SK-N-SH (cell line): Measurements from ENCODE around the gene NANOS3. TPM values are rescaled to one million over a fixed set of nuclear protein-coding genes. Genes with fewer than 3 reads are reported as not detected.

Experiments used
- CTCF ChIA-PET: fragments of 300-600, 350-600 bp; formaldehyde crosslinking; extraction: SDS; loops from one replicate; lab custom pipeline; 2021; lab: Yijun Ruan, JAX
- POLR2A ChIA-PET: fragments of 350-600 bp; sonication (Branson Sonifier 250); formaldehyde crosslinking; extraction: SDS; loops from one replicate; lab custom pipeline; 2020; ENCODE audit warnings: antibody characterized with exemption, inconsistent platforms; lab: Yijun Ruan, JAX
- DNase-seq: peaks from one replicate; pipeline ENCODE4 v3.0.0; 2012
- H2AFZ ChIP-seq: fragments of 200-600 bp; sonication (generic); 2 replicates; pipeline ENCODE4 v1.8.1; 2016; ENCODE audit warnings: antibody characterized with exemption, mild to moderate bottlenecking, low read depth
- H3F3A ChIP-seq: fragments of 200-600 bp; sonication (generic); replicated peaks from 2 replicates; pipeline ENCODE3; 2016; ENCODE audit warnings: antibody characterized with exemption, mild to moderate bottlenecking; ENCODE audit not compliant: insufficient read depth
- H3K27ac ChIP-seq, 2 experiments: fragments of 200-500 bp in 1 of 2; fragments of 200-600 bp in 1 of 2; sonication (Bioruptor generic) in 1 of 2; sonication (generic), shearing (Covaris generic) in 1 of 2; 2 replicates each; pipeline versions ENCODE4 v1.5.1 to v1.6.1; 2014 to 2016; ENCODE audit warnings: low read depth in 2 of 2, inconsistent platforms in 1 of 2, low read length in 1 of 2, mild to moderate bottlenecking in 1 of 2, mixed read lengths in 1 of 2
- H3K27me3 ChIP-seq: fragments of 200-600 bp; sonication (generic), shearing (Covaris generic); 2 replicates; pipeline ENCODE4 v1.6.1; 2016; ENCODE audit warnings: mixed run types; ENCODE audit not compliant: insufficient read depth
- H3K36me3 ChIP-seq, 2 experiments: fragments of 200-500 bp in 1 of 2; fragments of 200-600 bp in 1 of 2; sonication (Bioruptor generic) in 1 of 2; sonication (generic) in 1 of 2; replicated peaks in 1 of 2; 2 replicates each; pipeline versions ENCODE3 to v1.5.1; 2014 to 2016; ENCODE audit warnings: low read length in 1 of 2, mild to moderate bottlenecking in 1 of 2; ENCODE audit not compliant: insufficient read depth in 2 of 2, control insufficient read depth in 1 of 2
- H3K4me1 ChIP-seq, 2 experiments: fragments of 200-500 bp in 1 of 2; fragments of 200-600 bp in 1 of 2; sonication (Bioruptor generic) in 1 of 2; sonication (generic), shearing (Covaris generic) in 1 of 2; 2 replicates each; pipeline versions ENCODE4 v1.5.1 to v1.6.1; 2014 to 2016; ENCODE audit warnings: low read depth in 1 of 2, low read length in 1 of 2, mixed run types in 1 of 2; ENCODE audit not compliant: insufficient read depth in 2 of 2, control insufficient read depth in 1 of 2
- H3K4me2 ChIP-seq: fragments of 200-600 bp; sonication (generic), shearing (Covaris generic); 2 replicates; pipeline ENCODE4 v1.6.1; 2017; ENCODE audit warnings: mixed run types
- H3K4me3 ChIP-seq, 2 experiments: fragments of 200-500 bp in 1 of 2; fragments of 200-600 bp in 1 of 2; sonication (Bioruptor generic) in 1 of 2; sonication (generic), shearing (Covaris generic) in 1 of 2; 2 replicates each; pipeline versions ENCODE4 v1.5.1 to v1.8.1; 2014 to 2016; ENCODE audit warnings: low read depth in 2 of 2, inconsistent platforms in 1 of 2, low read length in 1 of 2, mild to moderate bottlenecking in 1 of 2, mixed read lengths in 1 of 2, moderate library complexity in 1 of 2
- H3K79me2 ChIP-seq: fragments of 200-600 bp; sonication (generic); 2 replicates; pipeline ENCODE4 v1.8.1; 2017; ENCODE audit warnings: mild to moderate bottlenecking; ENCODE audit not compliant: insufficient read depth
- H3K9ac ChIP-seq: fragments of 200-600 bp; sonication (generic); 2 replicates; pipeline ENCODE4 v1.6.1; 2017; ENCODE audit warnings: mixed run types
- H3K9me2 ChIP-seq: fragments of 200-600 bp; sonication (generic); 2 replicates; pipeline ENCODE4 v1.6.1; 2017; ENCODE audit warnings: mixed run types
- H3K9me3 ChIP-seq: fragments of 200-600 bp; sonication (generic); 2 replicates; pipeline ENCODE4 v1.6.1; 2017; ENCODE audit warnings: mixed run types, mild to moderate bottlenecking, moderate library complexity
- H4K20me1 ChIP-seq: fragments of 200-600 bp; sonication (generic); 2 replicates; pipeline ENCODE4 v1.6.1; 2017; ENCODE audit warnings: mild to moderate bottlenecking, mixed run types; ENCODE audit not compliant: insufficient read depth
- ELF1 ChIP-seq: IDR thresholded peaks from 2 replicates; pipeline ENCODE4 v1.4.0; 2012
- EP300 ChIP-seq, 2 experiments: IDR thresholded peaks; 2 replicates each; pipeline versions ENCODE4 v1.4.0 to v1.6.1; 2012; ENCODE audit warnings: borderline replicate concordance in 1 of 2, low read depth in 1 of 2, low read length in 1 of 2
- EZH2phosphoT487 ChIP-seq: fragments of 200-600 bp; sonication (generic); IDR thresholded peaks from 2 replicates; pipeline ENCODE4 v1.6.1; 2017; ENCODE audit warnings: low read depth, mixed run types, mild to moderate bottlenecking, antibody characterized with exemption, moderate library complexity, borderline replicate concordance
- FOXJ3 ChIP-seq: sonication (generic); formaldehyde crosslinking; IDR thresholded peaks from 2 replicates; pipeline ENCODE4 v1.5.1; 2020; ENCODE audit warnings: mild to moderate bottlenecking, missing genetic modification reagents
- GATA2 ChIP-seq: sonication (generic); formaldehyde crosslinking; IDR thresholded peaks from 2 replicates; pipeline ENCODE4 v1.5.0; 2020; ENCODE audit warnings: mild to moderate bottlenecking, missing genetic modification reagents
- JUND ChIP-seq: IDR thresholded peaks from 2 replicates; pipeline ENCODE4 v1.4.0; 2012
- MEF2A ChIP-seq: IDR thresholded peaks from 2 replicates; pipeline ENCODE4 v1.4.0; 2012; ENCODE audit warnings: low read depth, borderline replicate concordance
- NFIC ChIP-seq: IDR thresholded peaks from 2 replicates; pipeline ENCODE4 v1.4.0; 2012; ENCODE audit warnings: borderline replicate concordance
- NRF1 ChIP-seq: IDR thresholded peaks from 2 replicates; pipeline ENCODE4 v1.6.1; 2012; ENCODE audit warnings: low read depth, mild to moderate bottlenecking, low read length
- PBX3 ChIP-seq: IDR thresholded peaks from 2 replicates; pipeline ENCODE4; 2012
- POLR2AphosphoS5 ChIP-seq: IDR thresholded peaks from 2 replicates; pipeline ENCODE4 v1.6.1; 2012; ENCODE audit warnings: low read depth, low read length
- RAD21 ChIP-seq: IDR thresholded peaks from 2 replicates; pipeline ENCODE4 v1.6.1; 2012; ENCODE audit warnings: mild to moderate bottlenecking, low read length
- REST ChIP-seq: IDR thresholded peaks from 2 replicates; pipeline ENCODE4 v1.6.1; 2012; ENCODE audit warnings: mild to moderate bottlenecking, low read depth, low read length, moderate library complexity
- RFX5 ChIP-seq: IDR thresholded peaks from 2 replicates; pipeline ENCODE4 v1.6.1; 2012; ENCODE audit warnings: mild to moderate bottlenecking, improper control_type of control experiment, low read length
- RXRA ChIP-seq: IDR thresholded peaks from 2 replicates; pipeline ENCODE4 v1.4.0; 2012; ENCODE audit warnings: low read depth, mild to moderate bottlenecking, borderline replicate concordance
- SIN3A ChIP-seq: IDR thresholded peaks from 2 replicates; pipeline ENCODE4 v1.6.1; 2012; ENCODE audit warnings: low read depth, mild to moderate bottlenecking, low read length, moderate library complexity, borderline replicate concordance
- TCF12 ChIP-seq: IDR thresholded peaks from 2 replicates; pipeline ENCODE4 v1.4.0; 2012
- USF1 ChIP-seq: IDR thresholded peaks from 2 replicates; pipeline ENCODE4 v1.4.0; 2012; ENCODE audit warnings: low read depth, borderline replicate concordance
- ZBTB33 ChIP-seq: IDR thresholded peaks from 2 replicates; pipeline ENCODE4 v1.4.0; 2012; ENCODE audit warnings: low read depth, borderline replicate concordance
- WGBS: methylation state at CpG from one replicate; pipeline ENCODE4 v1.1.6; 2017; ENCODE audit warnings: low lambda C conversion rate; 5-methylcytosine and 5-hydroxymethylcytosine counted together
- polyA plus RNA-seq, 3 experiments: library from polyadenylated mRNA; depleted of rRNA; stranded (reverse); fragments of >200 nt; gene quantifications; 2 replicates each; pipeline ENCODE4 v1.2.3, GENCODE V29; 2012

The NANOS3 gene
- polyA plus RNA-seq, 1 of the 3 experiments (the other 2 are of a cell fraction): 0.53 TPM

DNA sequence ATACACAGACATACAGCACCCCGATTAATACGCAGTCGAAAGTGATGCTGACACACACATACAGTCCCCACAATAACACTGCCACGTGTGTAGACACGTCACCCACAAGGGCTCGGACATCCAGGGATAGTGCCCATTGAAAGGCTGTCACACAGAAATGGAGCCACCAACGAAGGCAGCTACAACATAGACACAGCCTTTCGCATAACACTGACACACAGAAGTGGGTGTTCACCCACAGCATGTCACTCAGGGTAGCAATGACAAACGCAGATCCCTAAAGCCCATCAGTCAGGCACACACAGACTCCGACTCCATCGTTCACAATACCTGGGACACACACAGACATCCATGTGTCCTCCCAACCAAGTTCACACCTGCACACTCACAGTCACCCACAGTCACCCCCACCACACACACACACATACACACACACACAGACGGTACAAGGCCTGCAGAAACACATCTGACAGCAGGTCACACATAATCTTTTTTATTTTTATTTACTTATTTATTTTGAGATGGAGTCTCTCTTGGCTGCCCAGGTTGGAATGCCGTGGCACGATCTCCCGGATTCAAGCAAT, 10.4 kb upstream of the NANOS3 start:
- H4K20me1 ChIP-seq: no peaks in the 10 kb centered on the region
- peak overlapping the region; percentile 59; the same call in 1 of the 2 replicates for H2AFZ ChIP-seq
- peaks cover 19% of the 10 kb centered on the region; the same call in 1 of the 2 replicates for H3K79me2 ChIP-seq
- H3K4me2 ChIP-seq: peak overlapping the region; percentile 87
- DNase-seq: no peak
- no peaks in the 10 kb centered on the region for H3K9me3 ChIP-seq
- H3K36me3 ChIP-seq: no peaks in the 10 kb centered on the region
- H3K4me3 ChIP-seq: peak overlapping the region; percentile 59 to 70
- no peaks in the 10 kb centered on the region for H3K9me2 ChIP-seq
- ChIA-PET CTCF (interaction anchor here (0.8 to 5.7 kb wide), 7 partner anchors 11 to 482 kb away, joined by 3 to 61 read pairs (median 3); no protein-coding TSS in a partner anchor), POLR2A (interaction anchor here (0.9 to 1.7 kb wide), 4 partner anchors 19 to 215 kb away, joined by 3 to 4 read pairs (median 4); no protein-coding TSS in a partner anchor)
- no peaks in the 10 kb centered on the region for H3K27me3 ChIP-seq
- H3F3A ChIP-seq: peaks cover 33% of the 10 kb centered on the region
- H3K27ac ChIP-seq: peak overlapping the region in 1 of 2 experiments; percentile 71; a peak in 1 of 4 replicates
- 93% methylated on average over 12 of the region's 15 CpGs for WGBS
- TF ChIP-seq RXRA: no peak
- TF ChIP-seq POLR2AphosphoS5: no peak
- TF ChIP-seq NFIC: no peak
- TF ChIP-seq NRF1: no peak
- TF ChIP-seq ELF1: no peak
- no peak for TF ChIP-seq RFX5
- TF ChIP-seq USF1: no peak
- no peak for TF ChIP-seq EZH2phosphoT487
- TF ChIP-seq PBX3: no peak
- TF ChIP-seq ZBTB33: no peak
- no peak for TF ChIP-seq REST
- no peak for TF ChIP-seq FOXJ3 (CRISPR knock-in tag)
- TF ChIP-seq SIN3A: no peak
- TF ChIP-seq MEF2A: no peak
- no peak for TF ChIP-seq GATA2 (CRISPR knock-in tag)
- TF ChIP-seq RAD21: no peak
- no peak for TF ChIP-seq TCF12
- no peak for TF ChIP-seq EP300 (IDR thresholded peaks at IDR 0.05; ENCODE audit: borderline replicate concordance in 1 of 2, low read depth in 1 of 2, low read length in 1 of 2)
- no peak for TF ChIP-seq JUND
- H3K4me1 ChIP-seq: peaks cover 3 to 22% of the 10 kb centered on the region in 2 experiments; a peak in 3 of 4 replicates
- peak overlapping the region; percentile 74 for H3K9ac ChIP-seq
